H1 (cell line): ENCODE data around the gene IER5. TPM values are rescaled to one million over a fixed set of nuclear protein-coding genes. Genes with fewer than 3 reads are reported as not detected.

ENCODE experiments used
- EP300 ChIP-seq, 2 experiments: IDR thresholded peaks; 1 replicate in 1 of 2; 2 replicates in 1 of 2; pipeline ENCODE4 v1.6.1; 2011 to 2012; ENCODE audit warnings: low read depth in 2 of 2, low read length in 2 of 2, mild to moderate bottlenecking in 2 of 2, borderline replicate concordance in 1 of 2, inconsistent platforms in 1 of 2, moderate library complexity in 1 of 2
- polyA plus RNA-seq, 7 experiments: library from polyadenylated mRNA; depleted of rRNA in 3 of 7; stranded (reverse) in 5 of 7; unstranded in 2 of 7; fragments of >200 nt in 5 of 7; fragments of 200-250 nt in 2 of 7; gene quantifications; 1 replicate in 5 of 7; 2 replicates in 1 of 7; 4 replicates in 1 of 7; pipeline versions ENCODE4 v1.2.1 to v1.2.3, GENCODE V29; 2011 to 2013; ENCODE audit warnings: missing spikeins in 2 of 7, mixed read lengths in 2 of 7
- total RNA-seq: library from RNA; stranded (reverse); fragmentation: NEBNext Ultra II Directional; extraction: Animal tissue kit (Norgen Biotek cat#: 25700); gene quantifications from 2 replicates; pipeline ENCODE4 v1.2.1, GENCODE V29; 2021
- TF ChIP-seq, protein P1 (sequence below): IDR thresholded peaks from 2 replicates; pipeline ENCODE4 v1.6.1; 2012; ENCODE audit warnings: inconsistent platforms

IER5 gene
- total and polyA plus RNA-seq, 2 of the 8 experiments (the other 6 are each of a cell fraction or from before 2014, with no cell fraction given): 3.5 to 7.7 TPM

DNA sequence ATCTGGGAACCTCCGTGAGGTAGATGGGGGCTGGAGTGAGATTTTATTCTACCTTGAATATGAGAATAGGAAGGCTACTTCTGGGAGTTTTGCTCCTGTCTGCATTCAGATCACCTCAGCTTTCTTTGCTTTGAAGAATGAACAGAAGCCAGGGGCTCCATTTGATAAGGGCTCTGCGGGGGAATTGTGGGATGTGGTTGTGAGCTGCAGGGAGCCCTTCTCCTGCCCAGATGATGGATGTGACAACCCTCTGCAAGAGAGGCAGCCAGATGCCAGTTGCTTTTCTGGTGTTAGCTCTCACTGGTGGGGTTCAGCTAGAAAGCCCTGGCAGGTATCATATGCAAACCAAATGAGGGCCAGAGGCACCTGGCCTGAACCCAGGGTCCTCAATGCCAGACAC, 21.5 kb downstream of the IER5 start (continued):
- TF ChIP-seq, protein P1, sequence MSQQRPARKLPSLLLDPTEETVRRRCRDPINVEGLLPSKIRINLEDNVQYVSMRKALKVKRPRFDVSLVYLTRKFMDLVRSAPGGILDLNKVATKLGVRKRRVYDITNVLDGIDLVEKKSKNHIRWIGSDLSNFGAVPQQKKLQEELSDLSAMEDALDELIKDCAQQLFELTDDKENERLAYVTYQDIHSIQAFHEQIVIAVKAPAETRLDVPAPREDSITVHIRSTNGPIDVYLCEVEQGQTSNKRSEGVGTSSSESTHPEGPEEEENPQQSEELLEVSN: no peak
- no peak for TF ChIP-seq EP300 (IDR thresholded peaks at IDR 0.05; ENCODE audit: borderline replicate concordance in 1 of 2, low read depth in 2 of 2, low read length in 2 of 2)
